ENCODE results near the gene FNBP1. TPM values are rescaled to one million over a fixed set of nuclear protein-coding genes. Genes with fewer than 3 reads are reported as not detected.

The FNBP1 gene
- total and polyA plus RNA-seq, 10 of the 15 experiments (the other 5 are each of a cell fraction or from before 2014, with no cell fraction given): 64.5 to 353 (median 179) TPM

- H3K36me3 ChIP-seq (ENCODE audit: control insufficient read depth in 2 of 2, insufficient read depth in 2 of 2, low read length in 1 of 2): peaks cover 0 to 8% of the 10 kb centered on the region in 2 experiments; a peak in 3 of 4 replicates
- no peaks in the 10 kb centered on the region for H3K27me3 ChIP-seq (replicated peaks in 1 of 2; ENCODE audit: control insufficient read depth in 2 of 2, insufficient read depth in 2 of 2, low read length in 1 of 2)
- no TSS peak for BruUV-seq (replicated peaks)
- no peak overlapping the region for H3K4me2 ChIP-seq (ENCODE audit: control insufficient read depth, insufficient read depth)
- in situ Hi-C loops (cut with MboI) (no loop called here), intact Hi-C loops (cut with micrococcal nuclease; ENCODE audit: unreplicated experiment) (no loop called here)
- POLR2A ChIA-PET: no interaction called here
- no peak overlapping the region for H3K27ac ChIP-seq (ENCODE audit: control insufficient read depth, insufficient read depth)
- H3K4me1 ChIP-seq (ENCODE audit: control insufficient read depth, insufficient read depth, low read length): no peaks in the 10 kb centered on the region
- no peaks in the 10 kb centered on the region for H3K9me3 ChIP-seq (replicated peaks; ENCODE audit: control insufficient read depth, insufficient read depth, low read length)
- no peak overlapping the region for H3K9ac ChIP-seq (ENCODE audit: control insufficient read depth, insufficient read depth, low read length)
- WGBS (ENCODE audit: insufficient coverage, insufficient replicate concordance, low lambda C conversion rate, missing lambda C conversion rate): 43% methylated on average over 3 of the region's 3 CpGs
- DNase-seq (ENCODE audit: low read depth, low spot score) (no peak), FAIRE-seq (no peak), ATAC-seq (no peak)
- no peaks in the 10 kb centered on the region for H4K20me1 ChIP-seq (ENCODE audit: control insufficient read depth, insufficient read depth)
- no peaks in the 10 kb centered on the region for H3K79me2 ChIP-seq (ENCODE audit: control insufficient read depth, insufficient read depth, low read length)
- CTCF ChIA-PET: interaction anchor here (1.2 kb wide), 1 partner anchor 10 kb away, joined by 3 read pairs; no protein-coding TSS in a partner anchor
- TF ChIP-seq YBX1 (IDR thresholded peaks at IDR 0.05) (no peak), FOXM1 (IDR thresholded peaks at IDR 0.05; ENCODE audit: low read depth, low read length) (no peak), ASH2L (IDR thresholded peaks at IDR 0.05; ENCODE audit: borderline replicate concordance, low read depth) (no peak), ESRRA (IDR thresholded peaks at IDR 0.05; ENCODE audit: low read length) (no peak)
- TF ChIP-seq, protein P1, sequence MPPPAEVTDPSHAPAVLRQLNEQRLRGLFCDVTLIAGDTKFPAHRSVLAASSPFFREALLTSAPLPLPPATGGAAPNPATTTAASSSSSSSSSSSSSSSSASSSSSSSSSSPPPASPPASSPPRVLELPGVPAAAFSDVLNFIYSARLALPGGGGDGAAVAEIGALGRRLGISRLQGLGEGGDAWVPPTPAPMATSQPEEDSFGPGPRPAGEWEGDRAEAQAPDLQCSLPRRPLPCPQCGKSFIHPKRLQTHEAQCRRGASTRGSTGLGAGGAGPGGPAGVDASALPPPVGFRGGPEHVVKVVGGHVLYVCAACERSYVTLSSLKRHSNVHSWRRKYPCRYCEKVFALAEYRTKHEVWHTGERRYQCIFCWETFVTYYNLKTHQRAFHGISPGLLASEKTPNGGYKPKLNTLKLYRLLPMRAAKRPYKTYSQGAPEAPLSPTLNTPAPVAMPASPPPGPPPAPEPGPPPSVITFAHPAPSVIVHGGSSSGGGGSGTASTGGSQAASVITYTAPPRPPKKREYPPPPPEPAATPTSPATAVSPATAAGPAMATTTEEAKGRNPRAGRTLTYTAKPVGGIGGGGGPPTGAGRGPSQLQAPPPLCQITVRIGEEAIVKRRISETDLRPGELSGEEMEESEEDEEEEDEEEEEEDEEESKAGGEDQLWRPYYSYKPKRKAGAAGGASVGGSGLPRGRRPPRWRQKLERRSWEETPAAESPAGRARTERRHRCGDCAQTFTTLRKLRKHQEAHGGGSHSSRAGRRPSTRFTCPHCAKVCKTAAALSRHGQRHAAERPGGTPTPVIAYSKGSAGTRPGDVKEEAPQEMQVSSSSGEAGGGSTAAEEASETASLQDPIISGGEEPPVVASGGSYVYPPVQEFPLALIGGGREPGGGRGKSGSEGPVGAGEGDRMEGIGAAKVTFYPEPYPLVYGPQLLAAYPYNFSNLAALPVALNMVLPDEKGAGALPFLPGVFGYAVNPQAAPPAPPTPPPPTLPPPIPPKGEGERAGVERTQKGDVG (CRISPR knock-in tag; IDR thresholded peaks at IDR 0.05): no peak
- TF ChIP-seq, protein P2, sequence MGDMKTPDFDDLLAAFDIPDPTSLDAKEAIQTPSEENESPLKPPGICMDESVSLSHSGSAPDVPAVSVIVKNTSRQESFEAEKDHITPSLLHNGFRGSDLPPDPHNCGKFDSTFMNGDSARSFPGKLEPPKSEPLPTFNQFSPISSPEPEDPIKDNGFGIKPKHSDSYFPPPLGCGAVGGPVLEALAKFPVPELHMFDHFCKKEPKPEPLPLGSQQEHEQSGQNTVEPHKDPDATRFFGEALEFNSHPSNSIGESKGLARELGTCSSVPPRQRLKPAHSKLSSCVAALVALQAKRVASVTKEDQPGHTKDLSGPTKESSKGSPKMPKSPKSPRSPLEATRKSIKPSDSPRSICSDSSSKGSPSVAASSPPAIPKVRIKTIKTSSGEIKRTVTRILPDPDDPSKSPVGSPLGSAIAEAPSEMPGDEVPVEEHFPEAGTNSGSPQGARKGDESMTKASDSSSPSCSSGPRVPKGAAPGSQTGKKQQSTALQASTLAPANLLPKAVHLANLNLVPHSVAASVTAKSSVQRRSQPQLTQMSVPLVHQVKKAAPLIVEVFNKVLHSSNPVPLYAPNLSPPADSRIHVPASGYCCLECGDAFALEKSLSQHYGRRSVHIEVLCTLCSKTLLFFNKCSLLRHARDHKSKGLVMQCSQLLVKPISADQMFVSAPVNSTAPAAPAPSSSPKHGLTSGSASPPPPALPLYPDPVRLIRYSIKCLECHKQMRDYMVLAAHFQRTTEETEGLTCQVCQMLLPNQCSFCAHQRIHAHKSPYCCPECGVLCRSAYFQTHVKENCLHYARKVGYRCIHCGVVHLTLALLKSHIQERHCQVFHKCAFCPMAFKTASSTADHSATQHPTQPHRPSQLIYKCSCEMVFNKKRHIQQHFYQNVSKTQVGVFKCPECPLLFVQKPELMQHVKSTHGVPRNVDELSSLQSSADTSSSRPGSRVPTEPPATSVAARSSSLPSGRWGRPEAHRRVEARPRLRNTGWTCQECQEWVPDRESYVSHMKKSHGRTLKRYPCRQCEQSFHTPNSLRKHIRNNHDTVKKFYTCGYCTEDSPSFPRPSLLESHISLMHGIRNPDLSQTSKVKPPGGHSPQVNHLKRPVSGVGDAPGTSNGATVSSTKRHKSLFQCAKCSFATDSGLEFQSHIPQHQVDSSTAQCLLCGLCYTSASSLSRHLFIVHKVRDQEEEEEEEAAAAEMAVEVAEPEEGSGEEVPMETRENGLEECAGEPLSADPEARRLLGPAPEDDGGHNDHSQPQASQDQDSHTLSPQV (IDR thresholded peaks at IDR 0.05): no peak
- no peak overlapping the region for H3K4me3 ChIP-seq
- SMC1A ChIA-PET (ENCODE audit: uncharacterized antibody, unreplicated experiment): interaction anchor here (1.2 kb wide), 1 partner anchor 109 kb away, joined by 3 read pairs; no protein-coding TSS in a partner anchor
- H2AFZ ChIP-seq (ENCODE audit: control insufficient read depth, low read depth, low read length): no peak overlapping the region
- RAD21 ChIA-PET (ENCODE audit: unreplicated experiment): no interaction called here
Observed at GRCh38 chr9:129853614-129854013, 189.4 kb downstream of the FNBP1 start.
